ENCODE data around the gene INTS15.

DNA sequence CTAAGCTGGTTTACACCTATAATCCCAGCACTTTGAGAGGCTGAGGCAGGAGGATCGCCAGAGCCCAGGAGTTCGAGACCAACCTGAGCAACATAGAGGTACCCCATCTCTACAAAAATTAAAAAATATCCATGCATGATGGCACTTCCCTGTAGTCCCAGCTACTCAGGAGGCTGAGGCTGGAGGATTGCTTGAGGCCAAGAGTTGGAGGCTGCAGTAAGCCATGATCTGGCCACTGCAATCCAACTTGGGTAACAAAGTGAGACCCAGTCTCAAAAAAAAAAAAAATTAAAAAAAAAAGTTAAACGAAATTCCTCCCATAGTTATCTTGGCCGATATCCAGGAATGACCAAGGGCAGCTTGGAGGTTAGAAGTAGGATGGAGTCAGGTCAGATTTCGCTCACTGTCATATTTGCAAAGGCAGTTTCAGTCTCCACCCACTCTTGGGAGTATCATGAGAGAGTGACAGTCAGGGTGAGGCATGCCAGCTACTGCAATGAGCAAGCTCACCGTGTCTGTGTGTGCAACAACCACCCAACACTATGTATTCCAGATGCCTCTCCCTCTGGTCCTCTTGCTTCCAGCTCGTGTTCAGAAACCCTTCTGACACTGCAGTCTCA, 18.6 kb upstream of the INTS15 start:
- TF ChIP-seq POLR2A (IDR thresholded peaks at IDR 0.05; ENCODE audit: low read depth, low read length) (no peak), TAF1 (IDR thresholded peaks at IDR 0.05; ENCODE audit: low read depth, low read length) (no peak), POLR2AphosphoS5 (IDR thresholded peaks at IDR 0.05; ENCODE audit: low read depth, low read length) (no peak)
